Keratinocyte (primary cell): ENCODE measurements around the gene TMEM131.

Experiments used
- EZH2 ChIP-seq: IDR thresholded peaks from one replicate; pipeline ENCODE4 v1.6.1; 2012; ENCODE audit warnings: inconsistent platforms, mild to moderate bottlenecking, low read length, moderate library complexity
- TF ChIP-seq, protein P1 (sequence below), 3 experiments: IDR thresholded peaks in 1 of 3; conservative IDR thresholded peaks in 1 of 3; optimal IDR thresholded peaks in 1 of 3; 2 replicates in 2 of 3; 3 replicates in 1 of 3; pipeline versions ENCODE3 to v1.5.1; 2011; ENCODE audit warnings: low read length in 3 of 3, mild to moderate bottlenecking in 3 of 3, moderate library complexity in 2 of 3, control low read depth in 1 of 3, inconsistent platforms in 1 of 3; ENCODE audit not compliant: insufficient read depth in 2 of 3; ENCODE audit errors: extremely low read depth in 1 of 3

DNA sequence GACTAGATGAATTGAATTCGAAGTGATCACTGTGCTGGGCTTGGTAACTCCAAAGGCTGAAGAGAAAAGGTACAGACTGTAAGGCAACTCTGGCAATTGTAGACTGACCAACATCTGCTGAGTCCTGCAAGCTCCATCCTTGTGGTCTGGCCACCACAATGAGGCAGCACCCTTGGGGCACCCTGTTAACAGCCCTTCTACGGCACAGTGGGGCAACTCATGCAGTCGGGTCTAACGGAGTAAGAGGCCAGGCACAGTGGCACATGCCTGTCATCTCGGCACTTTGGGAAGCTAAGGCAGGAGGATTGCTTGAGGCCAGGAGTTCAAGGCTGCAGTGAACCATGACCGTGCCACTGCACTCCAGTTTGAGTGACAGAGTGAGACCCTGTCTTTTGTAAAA is 155.6 kb downstream of the TMEM131 start:
- TF ChIP-seq, protein P1, sequence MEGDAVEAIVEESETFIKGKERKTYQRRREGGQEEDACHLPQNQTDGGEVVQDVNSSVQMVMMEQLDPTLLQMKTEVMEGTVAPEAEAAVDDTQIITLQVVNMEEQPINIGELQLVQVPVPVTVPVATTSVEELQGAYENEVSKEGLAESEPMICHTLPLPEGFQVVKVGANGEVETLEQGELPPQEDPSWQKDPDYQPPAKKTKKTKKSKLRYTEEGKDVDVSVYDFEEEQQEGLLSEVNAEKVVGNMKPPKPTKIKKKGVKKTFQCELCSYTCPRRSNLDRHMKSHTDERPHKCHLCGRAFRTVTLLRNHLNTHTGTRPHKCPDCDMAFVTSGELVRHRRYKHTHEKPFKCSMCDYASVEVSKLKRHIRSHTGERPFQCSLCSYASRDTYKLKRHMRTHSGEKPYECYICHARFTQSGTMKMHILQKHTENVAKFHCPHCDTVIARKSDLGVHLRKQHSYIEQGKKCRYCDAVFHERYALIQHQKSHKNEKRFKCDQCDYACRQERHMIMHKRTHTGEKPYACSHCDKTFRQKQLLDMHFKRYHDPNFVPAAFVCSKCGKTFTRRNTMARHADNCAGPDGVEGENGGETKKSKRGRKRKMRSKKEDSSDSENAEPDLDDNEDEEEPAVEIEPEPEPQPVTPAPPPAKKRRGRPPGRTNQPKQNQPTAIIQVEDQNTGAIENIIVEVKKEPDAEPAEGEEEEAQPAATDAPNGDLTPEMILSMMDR (optimal IDR thresholded peaks at IDR 0.05 in 1 of 3, IDR thresholded peaks at IDR 0.05 in 1 of 3, conservative IDR thresholded peaks at IDR 0.05 in 1 of 3; ENCODE audit: extremely low read depth in 1 of 3, insufficient read depth in 2 of 3, low read length in 3 of 3): no peak
- TF ChIP-seq EZH2: no peak
